Limb (tissue), 2 donors: ENCODE results near the gene PAPPA2.

Source experiments
- DNase-seq, 2 donors: peaks; one replicate each; pipeline ENCODE4 v3.0.0-alpha.2; 2016; ENCODE audit errors: extremely low spot score in 2 of 2

Gene PAPPA2

GRCh38 chr1:176854758-176855745 is 392.1 kb downstream of the PAPPA2 start:
- DNase-seq = no peak

- DNase-seq = no peak
These were observed 394.7 kb downstream of the PAPPA2 start for GRCh38 chr1:176857632-176858031.

- DNase-seq = no peak
These were observed 395.5 kb downstream of the PAPPA2 start for GRCh38 chr1:176858433-176858916.

- no peak for DNase-seq
These were observed 400.6 kb downstream of the PAPPA2 start for GRCh38 chr1:176863613-176864012.

- DNase-seq = no peak
These were observed 401.2 kb downstream of the PAPPA2 start for GRCh38 chr1:176864211-176864610.

- DNase-seq = no peak
These were observed 403.2 kb downstream of the PAPPA2 start for GRCh38 chr1:176866011-176866714.

GRCh38 chr1:176869577-176869976 is 406.6 kb downstream of the PAPPA2 start:
- no peak for DNase-seq

- DNase-seq = no peak
These were observed 414.1 kb downstream of the PAPPA2 start for GRCh38 chr1:176876966-176877515.

GRCh38 chr1:176877557-176877956 is 414.6 kb downstream of the PAPPA2 start:
- DNase-seq = no peak

GRCh38 chr1:176878750-176879536 is 416.0 kb downstream of the PAPPA2 start:
- no peak for DNase-seq

- no peak for DNase-seq
These were observed 417.0 kb downstream of the PAPPA2 start for GRCh38 chr1:176879784-176880620.

GRCh38 chr1:176880955-176881595 is 418.1 kb downstream of the PAPPA2 start:
- peak; percentile 66 to 82 for DNase-seq

GRCh38 chr1:176884286-176884685 is 421.3 kb downstream of the PAPPA2 start:
- DNase-seq = no peak

GRCh38 chr1:176884911-176885310 is 421.9 kb downstream of the PAPPA2 start:
- no peak for DNase-seq

- DNase-seq = no peak
These were observed 422.4 kb downstream of the PAPPA2 start for GRCh38 chr1:176885341-176885740.

- no peak for DNase-seq
These were observed 422.8 kb downstream of the PAPPA2 start for GRCh38 chr1:176885751-176886150.

GRCh38 chr1:176888471-176889032 is 425.6 kb downstream of the PAPPA2 start:
- no peak for DNase-seq

GRCh38 chr1:176893625-176894352 is 430.8 kb downstream of the PAPPA2 start:
- no peak for DNase-seq

GRCh38 chr1:176894450-176894849 is 431.5 kb downstream of the PAPPA2 start:
- no peak for DNase-seq
